ENCODE measurements around the gene GPR141.

The GPR141 gene

DNA sequence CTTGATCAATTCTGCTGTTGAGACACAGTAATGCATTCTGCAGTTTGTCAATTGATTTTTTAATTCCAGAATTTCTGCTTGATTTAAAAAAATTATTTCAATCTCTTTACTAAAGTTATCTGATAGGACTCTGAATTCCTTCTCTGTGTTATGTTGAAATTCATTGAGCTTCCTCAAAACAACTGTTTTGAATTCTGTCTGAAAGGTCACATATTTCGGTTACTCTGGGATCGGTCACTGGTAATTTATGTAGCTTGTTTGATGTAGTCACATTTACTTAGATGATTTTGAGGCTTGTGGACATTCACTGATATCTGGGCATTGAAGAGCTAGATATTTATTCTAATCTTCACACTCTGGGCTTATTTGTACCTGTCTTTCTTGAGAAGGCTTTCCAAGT is 97.6 kb downstream of the GPR141 start:
- no peak overlapping the region for H3K4me3 ChIP-seq (ENCODE audit: low read depth, low read length)
- in situ Hi-C loops (cut with HindIII; ENCODE audit: low sequenced_read_pairs) = no loop called here
- no peak for DNase-seq (ENCODE audit: low read depth)
- TF ChIP-seq CTCF (IDR thresholded peaks at IDR 0.05; ENCODE audit: low read depth, low read length, missing control alignments) = no peak

GRCh38 chr7:37782166-37782565 is 98.6 kb downstream of the GPR141 start:
- TF ChIP-seq CTCF (IDR thresholded peaks at IDR 0.05; ENCODE audit: low read depth, low read length, missing control alignments) = no peak
- DNase-seq (ENCODE audit: low read depth) = no peak
- no peak overlapping the region for H3K4me3 ChIP-seq (ENCODE audit: low read depth, low read length)
- in situ Hi-C loops (cut with HindIII; ENCODE audit: low sequenced_read_pairs) = no loop called here

DNA sequence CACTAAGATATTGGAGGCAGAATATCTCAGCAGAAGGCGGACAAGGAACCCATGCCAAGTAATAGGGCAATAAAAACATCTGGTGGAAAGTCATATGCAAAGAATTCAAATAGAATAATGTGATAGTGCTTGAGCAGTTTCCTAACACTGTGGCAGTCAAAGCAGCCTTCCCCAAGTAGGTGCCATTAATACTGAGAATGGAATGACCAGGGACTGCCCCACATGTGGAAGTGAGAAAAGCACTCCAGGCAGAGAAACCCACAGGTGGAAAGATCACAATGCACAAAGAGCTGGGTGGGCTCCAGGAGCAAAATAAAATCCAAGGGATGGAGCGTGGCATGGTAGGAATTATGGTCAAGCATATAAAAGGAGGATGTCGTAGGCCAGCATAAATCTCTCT is 100.4 kb downstream of the GPR141 start:
- H3K4me3 ChIP-seq (ENCODE audit: low read depth, low read length) = no peak overlapping the region
- DNase-seq (ENCODE audit: low read depth) = no peak
- in situ Hi-C loops (cut with HindIII; ENCODE audit: low sequenced_read_pairs) = no loop called here
- TF ChIP-seq CTCF (IDR thresholded peaks at IDR 0.05; ENCODE audit: low read depth, low read length, missing control alignments) = no peak

- no peak for DNase-seq (ENCODE audit: low read depth)
Observed at GRCh38 chr7:37786741-37787569, 103.4 kb downstream of the GPR141 start.

More at GRCh38 chr7:37786741-37787569, 103.4 kb downstream of the GPR141 start:
- in situ Hi-C loops (cut with HindIII; ENCODE audit: low sequenced_read_pairs) = no loop called here
- no peak for TF ChIP-seq CTCF (IDR thresholded peaks at IDR 0.05; ENCODE audit: low read depth, low read length, missing control alignments)
- no peak overlapping the region for H3K4me3 ChIP-seq (ENCODE audit: low read depth, low read length)

Measured in astrocyte of the cerebellum (primary cell).